Activated CD4-positive, alpha-beta T cell treated with anti-CD3 and anti-CD28 coated beads for 36 hours (primary cell): ENCODE measurements around the gene SINHCAF. TPM values are rescaled to one million over a fixed set of nuclear protein-coding genes. Genes with fewer than 3 reads are reported as not detected.
A peak's percentile ranks its signal among the peaks of the same experiment; 100 is the strongest.
"Not testable (repeated sequence)": the region's sequence is repeated elsewhere in the genome, so short reads cannot be mapped to it uniquely, and the experiment has no call there.

Source experiments
- ATAC-seq: fragments of 200-7000 bp; cut with Tn5 transposase; one replicate; pipeline ENCODE4 v1.10.0; 2021; ENCODE audit warnings: mild to moderate bottlenecking, moderate library complexity
- CTCF ChIA-PET: fragments of 350-600 bp; sonication (Branson Sonifier 250); formaldehyde crosslinking; loops from one replicate; lab custom pipeline; 2021; ENCODE audit warnings: antibody characterized with exemption; lab: Charles Lee
- POLR2A ChIA-PET: fragments of 350-600 bp; sonication (Branson Sonifier 250); formaldehyde crosslinking; loops from one replicate; lab custom pipeline; 2021; ENCODE audit warnings: antibody characterized with exemption, inconsistent platforms; lab: Charles Lee
- DNase-seq: peaks from one replicate; pipeline ENCODE4 v3.0.0-alpha.2; 2020
- H3K27ac Mint-ChIP-seq: one replicate; pipeline ENCODE4 v1.8.0; 2021; ENCODE audit warnings: mixed read lengths
- H3K27me3 Mint-ChIP-seq: one replicate; pipeline ENCODE4 v1.8.0; 2021; ENCODE audit warnings: mixed read lengths
- H3K36me3 Mint-ChIP-seq: one replicate; pipeline ENCODE4 v1.8.0; 2021; ENCODE audit warnings: low read depth, mixed read lengths
- H3K4me1 Mint-ChIP-seq: one replicate; pipeline ENCODE4 v1.8.0; 2021; ENCODE audit warnings: mixed read lengths
- H3K4me3 Mint-ChIP-seq: one replicate; pipeline ENCODE4 v1.8.0; 2021; ENCODE audit warnings: mild to moderate bottlenecking, moderate library complexity, mixed read lengths
- H3K9me3 Mint-ChIP-seq: one replicate; pipeline ENCODE4 v1.8.0; 2021; ENCODE audit warnings: low read depth, mixed read lengths
- intact Hi-C, 2 experiments: fragments of 100-400 bp; cut with DNase I in 1 of 2; cut with micrococcal nuclease in 1 of 2; formaldehyde crosslinking; loops; one replicate each; pipeline versions ENCODE4 v1.14.2 to v1.15.1; 2022 to 2024; cut with DNase I, micrococcal nuclease
- total RNA-seq, 2 experiments: library from RNA; stranded (reverse); gene quantifications; one replicate each; pipeline ENCODE4 v1.2.3, GENCODE V29; 2021

Gene SINHCAF, protein sequence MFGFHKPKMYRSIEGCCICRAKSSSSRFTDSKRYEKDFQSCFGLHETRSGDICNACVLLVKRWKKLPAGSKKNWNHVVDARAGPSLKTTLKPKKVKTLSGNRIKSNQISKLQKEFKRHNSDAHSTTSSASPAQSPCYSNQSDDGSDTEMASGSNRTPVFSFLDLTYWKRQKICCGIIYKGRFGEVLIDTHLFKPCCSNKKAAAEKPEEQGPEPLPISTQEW
- 100 to 1,000 TPM; 187 to 211 TPM for total RNA-seq

DNA sequence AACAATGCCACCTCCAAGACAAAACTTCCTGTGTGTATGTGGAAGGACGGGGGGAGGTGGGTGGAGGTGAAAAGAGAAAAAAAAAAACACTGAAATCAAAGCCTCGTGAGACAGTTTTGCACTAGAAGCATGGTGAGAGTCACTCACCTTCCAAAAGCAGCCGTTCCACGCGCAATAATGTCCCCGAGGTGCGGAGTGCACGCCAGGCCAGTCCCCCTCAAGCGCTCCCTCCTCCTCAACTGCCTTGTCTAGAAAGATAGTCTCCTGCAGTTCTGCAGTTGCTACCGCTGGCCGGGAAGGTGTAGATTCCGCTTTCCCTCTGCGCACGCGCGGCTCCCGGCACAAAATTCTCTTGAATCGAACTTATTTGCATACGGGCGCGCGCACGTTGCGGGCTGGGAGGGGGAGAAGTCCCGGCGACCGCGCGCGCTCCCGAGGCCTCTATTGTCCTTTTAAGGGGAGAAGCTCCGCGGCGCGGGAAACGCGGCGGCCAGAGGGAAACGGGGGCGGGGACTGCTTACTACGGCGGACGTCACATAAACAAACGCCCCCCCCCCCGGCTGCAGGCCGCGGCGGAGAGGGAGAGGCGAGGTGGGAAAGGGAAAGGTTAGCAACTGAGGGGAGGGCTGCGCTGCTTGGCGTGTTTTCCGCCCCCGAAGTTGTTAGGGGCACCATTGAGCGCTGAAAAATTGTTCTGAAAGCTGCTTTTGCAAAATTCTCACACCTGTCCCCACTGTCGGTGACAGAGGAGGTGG, at the start of gene SINHCAF:
TSS of gene SINHCAF (minus strand) at position 274 of the 755 bp plus-strand sequence. CDS start 27,946 bp downstream, outside the sequence.
- Mint-ChIP-seq H3K4me3 (peak within 1 kb of the TSS; percentile 100), H3K27ac (peak within 1 kb of the TSS; percentile 95), H3K4me1 (peaks cover 24% of the 10 kb centered on the region), H3K36me3 (peaks cover 24% of the 10 kb centered on the region), H3K27me3 (no peaks in the 10 kb centered on the region), H3K9me3 (no peaks in the 10 kb centered on the region)
- peak; percentile 72 for ATAC-seq
- CTCF ChIA-PET = no interaction called here
- intact Hi-C loops = loop anchor here (1.0 to 10.0 kb wide), 16 partner anchors 9 to 1945 kb away; partner anchors contain the start of genes AMN1 (in 2 of the 2), CAPRIN2 (in 2 of the 2), ERGIC2 (in 2 of the 2) and BICD1 (in 1 of the 2)
- POLR2A ChIA-PET = interaction anchor here (0.5 to 1.0 kb wide), 5 partner anchors 9 to 549 kb away, joined by 3 to 6 read pairs (median 5); no protein-coding TSS in a partner anchor
- peak; percentile 100 for DNase-seq

DNA sequence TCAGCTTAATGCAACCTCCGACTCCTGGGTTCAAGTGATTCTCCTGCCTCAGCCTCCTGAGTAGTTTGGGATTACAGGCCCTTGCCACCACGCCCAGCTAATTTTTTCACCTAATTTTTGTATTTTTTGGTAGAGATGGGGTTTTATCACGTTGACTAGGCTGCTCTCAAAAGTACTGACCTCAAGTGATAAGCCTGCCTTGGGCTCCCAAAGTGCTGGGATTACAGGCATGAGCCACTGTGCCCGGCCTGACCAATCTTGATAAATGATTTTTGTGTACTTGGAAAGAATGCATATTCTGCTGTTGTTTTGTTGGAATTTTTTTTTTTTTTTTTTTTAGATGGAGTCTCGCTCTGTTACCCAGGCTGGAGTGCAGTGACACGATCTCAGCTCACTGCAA, 49.5 kb upstream of the SINHCAF start:
- H3K4me1 Mint-ChIP-seq, H3K27me3 Mint-ChIP-seq, H3K27ac Mint-ChIP-seq, H3K4me3 Mint-ChIP-seq, CTCF ChIA-PET, ATAC-seq, intact Hi-C loops, DNase-seq, H3K36me3 Mint-ChIP-seq, POLR2A ChIA-PET, H3K9me3 Mint-ChIP-seq: not testable (repeated sequence)

DNA sequence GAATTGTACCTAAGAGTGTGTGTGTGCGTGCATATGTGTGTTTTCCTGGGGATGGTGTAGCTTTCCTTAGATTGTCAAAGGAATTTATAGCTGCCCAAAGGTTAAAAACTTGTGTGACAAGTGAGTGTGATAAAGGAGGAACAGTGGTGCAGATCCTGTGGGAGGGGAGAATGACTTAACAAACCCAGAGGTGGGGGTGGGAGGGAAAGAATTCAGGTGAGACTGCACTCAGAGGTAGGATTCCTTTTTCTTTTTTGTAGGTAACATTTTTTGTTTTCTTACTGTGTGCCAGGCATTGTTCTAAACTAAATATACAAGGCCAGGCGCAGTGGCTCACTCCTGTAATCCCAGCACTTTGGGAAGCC, 45.3 kb upstream of the SINHCAF start:
- POLR2A ChIA-PET = no interaction called here
- Mint-ChIP-seq H3K27ac (no peak overlapping the region), H3K9me3 (no peaks in the 10 kb centered on the region), H3K4me3 (no peak overlapping the region), H3K36me3 (no peaks in the 10 kb centered on the region), H3K4me1 (no peaks in the 10 kb centered on the region), H3K27me3 (peaks cover 5% of the 10 kb centered on the region)
- CTCF ChIA-PET = interaction anchor here (1.4 kb wide), 1 partner anchor 99 kb away, joined by 3 read pairs; no protein-coding TSS in a partner anchor
- ATAC-seq (no peak), DNase-seq (no peak)
- intact Hi-C loops = no loop called here

DNA sequence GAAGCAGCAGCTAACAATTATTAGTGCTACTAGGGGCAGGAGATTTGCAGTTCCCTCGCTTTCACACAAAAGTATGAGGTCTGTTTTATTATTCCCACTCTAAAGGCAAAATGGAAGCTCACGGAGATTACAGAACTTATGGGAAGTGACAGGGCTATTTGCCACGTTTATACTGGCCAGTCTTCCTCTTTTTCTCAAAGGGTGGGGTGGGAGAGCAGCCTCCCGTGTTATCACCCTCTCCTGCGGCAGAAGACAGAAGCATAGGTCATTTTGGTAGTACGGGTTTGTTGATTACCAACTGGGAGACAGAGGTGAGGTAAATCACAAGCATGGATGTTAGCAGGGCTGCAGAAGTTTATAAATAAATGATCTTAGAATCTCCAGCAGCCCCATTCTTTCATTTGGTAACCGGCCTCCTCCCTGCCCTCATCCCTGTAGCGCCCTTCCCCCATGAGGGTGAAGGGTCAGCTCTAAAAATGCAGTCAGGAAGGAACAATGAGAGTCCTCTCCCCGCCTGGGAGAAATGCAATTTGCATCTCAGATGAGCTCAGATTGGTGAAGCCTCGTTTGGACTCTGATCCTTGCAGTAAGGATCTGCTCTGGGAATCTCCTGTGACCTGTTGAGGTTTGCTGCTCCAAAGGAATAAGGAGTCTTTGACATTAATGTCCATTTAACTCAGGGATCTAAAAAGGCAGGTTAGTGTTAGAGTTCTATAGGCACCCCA, 44.7 kb upstream of the SINHCAF start:
- Mint-ChIP-seq H3K36me3 (no peaks in the 10 kb centered on the region), H3K27ac (no peak overlapping the region), H3K4me3 (no peak overlapping the region), H3K27me3 (peaks cover 5% of the 10 kb centered on the region), H3K4me1 (no peaks in the 10 kb centered on the region), H3K9me3 (no peaks in the 10 kb centered on the region)
- intact Hi-C loops = no loop called here
- ChIA-PET POLR2A (no interaction called here), CTCF (interaction anchor here (1.4 kb wide), 1 partner anchor 99 kb away, joined by 3 read pairs; no protein-coding TSS in a partner anchor)
- ATAC-seq (no peak), DNase-seq (no peak)

DNA sequence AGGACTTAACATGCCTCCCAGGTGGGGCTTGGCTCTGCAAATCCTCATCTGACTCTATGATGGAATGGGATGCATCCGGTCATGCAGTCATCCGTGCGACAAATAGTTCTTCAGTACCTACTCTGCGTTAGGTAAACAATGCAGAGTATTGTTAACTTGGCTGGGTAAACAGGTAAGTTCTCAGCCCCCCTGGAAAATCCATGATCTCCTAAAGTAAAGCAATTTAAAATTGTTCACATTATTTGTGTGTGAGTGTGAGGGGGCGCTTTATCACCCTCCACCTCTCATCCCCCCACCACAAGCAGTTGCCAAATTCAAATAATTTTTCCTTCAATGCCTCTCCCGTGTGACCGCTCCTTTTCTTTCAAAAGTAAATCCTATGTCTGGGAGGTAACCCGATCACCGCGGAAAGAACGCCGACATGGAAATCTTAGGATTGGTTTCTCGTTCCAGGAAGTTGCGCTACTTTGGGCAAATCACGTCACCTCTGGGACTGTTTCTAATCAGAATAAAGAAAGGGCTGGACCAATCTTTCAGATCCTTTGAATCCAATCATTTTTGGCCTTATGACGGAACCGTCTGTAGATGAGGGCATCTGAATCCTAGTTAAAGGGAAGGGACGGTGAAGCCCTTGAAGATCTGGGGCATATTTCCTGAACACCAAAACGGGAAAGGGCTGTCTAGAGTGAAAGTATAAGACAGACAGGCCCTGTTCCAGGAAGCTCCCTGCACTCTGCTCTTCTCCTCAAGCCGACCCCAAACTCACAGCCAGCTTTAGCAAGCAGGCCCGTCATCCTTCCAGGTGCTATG, 44.0 kb upstream of the SINHCAF start:
- Mint-ChIP-seq H3K36me3 (no peaks in the 10 kb centered on the region), H3K27me3 (peaks cover 5% of the 10 kb centered on the region), H3K4me3 (no peak overlapping the region), H3K27ac (no peak overlapping the region), H3K4me1 (no peaks in the 10 kb centered on the region), H3K9me3 (no peaks in the 10 kb centered on the region)
- DNase-seq (no peak), ATAC-seq (no peak)
- CTCF ChIA-PET = interaction anchor here (1.4 kb wide), 1 partner anchor 98 kb away, joined by 3 read pairs; no protein-coding TSS in a partner anchor
- POLR2A ChIA-PET = no interaction called here
- intact Hi-C loops = no loop called here

DNA sequence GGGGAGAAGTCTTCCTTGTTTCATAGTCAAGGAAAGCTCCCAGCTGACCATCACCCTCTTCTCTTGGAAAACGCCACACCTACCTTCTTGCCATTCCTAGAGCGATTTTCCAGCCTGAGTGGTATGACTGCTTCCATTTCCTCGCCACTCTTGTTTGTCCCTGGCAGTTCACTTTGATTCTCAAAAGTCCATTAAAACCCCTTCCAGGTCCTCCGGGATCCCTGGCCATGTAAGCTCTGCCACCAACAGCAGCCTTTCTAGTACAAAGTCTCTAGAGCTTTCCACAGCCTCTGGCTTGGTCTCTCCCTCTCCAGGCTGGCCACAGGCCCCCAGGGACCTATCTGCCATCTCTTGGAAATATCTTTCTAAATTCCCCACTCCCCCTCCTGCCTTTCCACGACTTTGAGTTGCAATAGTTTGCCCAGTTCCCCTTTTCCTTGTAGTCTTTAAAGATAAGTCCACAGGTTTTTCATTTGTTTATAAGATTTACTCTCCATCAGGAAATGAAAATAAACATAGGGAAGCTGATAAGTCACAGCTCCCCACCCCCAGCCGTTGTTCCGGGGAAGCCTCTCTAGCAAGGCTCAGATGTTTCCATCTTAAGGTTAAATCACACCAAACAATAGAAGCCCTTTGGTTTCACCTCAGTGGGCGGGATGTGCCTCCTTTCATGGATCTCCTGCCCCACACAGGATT, 42.9 kb upstream of the SINHCAF start:
- POLR2A ChIA-PET = no interaction called here
- peaks cover 5% of the 10 kb centered on the region for H3K27me3 Mint-ChIP-seq
- no peaks in the 10 kb centered on the region for H3K9me3 Mint-ChIP-seq
- CTCF ChIA-PET = interaction anchor here (0.6 kb wide), 1 partner anchor 1137 kb away, joined by 3 read pairs; no protein-coding TSS in a partner anchor
- no peak for DNase-seq
- no peaks in the 10 kb centered on the region for H3K36me3 Mint-ChIP-seq
- intact Hi-C loops = no loop called here
- ATAC-seq = no peak
- H3K27ac Mint-ChIP-seq = no peak overlapping the region
- no peak overlapping the region for H3K4me3 Mint-ChIP-seq
- no peaks in the 10 kb centered on the region for H3K4me1 Mint-ChIP-seq

DNA sequence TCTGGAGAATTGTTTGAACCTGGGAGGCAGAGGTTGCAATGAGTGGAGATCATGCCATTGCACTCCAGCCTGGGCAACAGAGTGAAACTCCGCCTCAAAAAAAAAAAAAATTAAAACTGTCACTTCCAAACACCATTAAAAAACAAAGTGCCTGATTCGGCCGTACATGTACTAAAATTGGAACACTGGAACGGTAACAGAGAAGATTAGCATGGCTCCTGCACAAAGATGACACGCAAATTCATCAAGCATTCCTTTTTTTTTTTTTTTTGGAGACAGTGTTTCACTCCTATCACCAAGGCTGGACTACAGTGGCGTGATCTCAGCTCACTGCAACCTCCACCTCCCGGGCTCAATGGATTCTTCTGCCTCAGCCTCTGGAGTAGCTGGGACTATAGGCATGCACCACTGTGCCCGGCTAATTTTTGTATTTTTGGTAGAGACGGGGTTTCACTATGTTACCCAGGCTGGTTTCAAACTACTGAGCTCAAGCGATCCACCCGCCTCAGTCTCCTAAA, 40.2 kb upstream of the SINHCAF start:
- Mint-ChIP-seq H3K4me1 (peaks cover 14% of the 10 kb centered on the region), H3K9me3 (no peaks in the 10 kb centered on the region), H3K27me3 (peaks cover 5% of the 10 kb centered on the region), H3K27ac (no peak overlapping the region), H3K36me3 (no peaks in the 10 kb centered on the region), H3K4me3 (no peak overlapping the region)
- ChIA-PET CTCF (interaction anchor here (0.6 kb wide), 1 partner anchor 36 kb away, joined by 4 read pairs; no protein-coding TSS in a partner anchor), POLR2A (no interaction called here)
- intact Hi-C loops = no loop called here
- ATAC-seq = no peak
- no peak for DNase-seq

DNA sequence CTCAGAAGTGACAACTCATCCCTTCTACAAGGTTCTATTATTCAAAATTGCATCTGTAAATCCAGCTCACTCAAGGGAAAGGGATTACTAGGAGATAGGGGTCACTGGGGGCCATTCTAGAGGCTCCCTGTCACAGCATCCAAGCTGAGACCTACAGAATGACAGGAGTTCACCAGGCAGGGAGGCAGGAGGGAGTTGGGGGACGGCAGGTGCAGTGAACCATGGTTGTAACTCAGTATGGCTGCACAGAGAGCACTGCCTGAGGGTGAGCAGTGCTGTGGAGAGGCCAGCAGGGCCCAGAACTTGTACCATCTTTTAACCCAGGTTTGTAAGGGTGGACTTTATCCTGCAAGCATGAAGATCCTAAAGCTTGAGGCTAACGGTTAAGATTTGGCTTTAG, 37.9 kb upstream of the SINHCAF start:
- POLR2A ChIA-PET = no interaction called here
- CTCF ChIA-PET = interaction anchor here (0.8 to 1.2 kb wide), 3 partner anchors 71 to 113 kb away, joined by 3 to 4 read pairs (median 4); no protein-coding TSS in a partner anchor
- DNase-seq = no peak

DNA sequence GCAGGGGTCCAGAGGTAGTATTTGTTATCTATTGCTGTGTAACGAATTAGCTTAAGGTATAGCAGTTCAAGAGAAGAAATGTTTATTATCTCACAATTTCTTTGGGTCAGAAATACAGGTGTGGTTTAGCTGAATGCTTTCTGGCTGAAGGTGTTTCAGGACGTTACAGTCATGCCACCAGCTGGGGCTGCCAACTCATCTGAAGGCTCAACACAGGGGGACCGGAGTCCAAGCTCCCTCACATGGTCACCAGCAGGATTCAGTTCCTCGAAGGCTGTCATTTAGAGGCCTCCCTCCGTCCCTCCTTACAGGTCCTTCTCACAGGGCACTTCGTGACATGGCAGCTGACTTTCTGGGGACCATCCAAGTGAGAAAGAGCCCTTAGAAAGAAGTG, 37.5 kb upstream of the SINHCAF start:
- intact Hi-C loops = loop anchor here (2.0 to 5.0 kb wide), 3 partner anchors 111 to 246 kb away; no protein-coding TSS in a partner anchor
- POLR2A ChIA-PET = no interaction called here
- H3K4me1 Mint-ChIP-seq = peaks cover 14% of the 10 kb centered on the region
- H3K9me3 Mint-ChIP-seq = no peaks in the 10 kb centered on the region
- no peak overlapping the region for H3K4me3 Mint-ChIP-seq
- no peaks in the 10 kb centered on the region for H3K27me3 Mint-ChIP-seq
- CTCF ChIA-PET = interaction anchor here (0.7 to 1.2 kb wide), 4 partner anchors 13 to 273 kb away, joined by 3 to 4 read pairs (median 4); no protein-coding TSS in a partner anchor
- ATAC-seq (no peak), DNase-seq (no peak)
- H3K36me3 Mint-ChIP-seq = no peaks in the 10 kb centered on the region
- H3K27ac Mint-ChIP-seq = peak overlapping the region; percentile 70

More for the DNA sequence above, 37.9 kb upstream of the SINHCAF start:
- Mint-ChIP-seq H3K9me3 (no peaks in the 10 kb centered on the region), H3K4me3 (no peak overlapping the region), H3K4me1 (peaks cover 14% of the 10 kb centered on the region), H3K27ac (peak overlapping the region; percentile 31), H3K36me3 (no peaks in the 10 kb centered on the region), H3K27me3 (peaks cover 3% of the 10 kb centered on the region)
- ATAC-seq = no peak
- intact Hi-C loops = loop anchor here (2.0 to 5.0 kb wide), 3 partner anchors 112 to 247 kb away; no protein-coding TSS in a partner anchor
